HG02981 (cell line): ENCODE measurements around the gene NMT2.
"Not testable (repeated sequence)": the region's sequence is repeated elsewhere in the genome, so short reads cannot be mapped to it uniquely, and the experiment has no call there.

ENCODE experiments used
- ATAC-seq: cut with Tn5 transposase; IDR thresholded peaks from one replicate; pipeline ENCODE4 v1.9.1; 2021; ENCODE audit warnings: mild to moderate bottlenecking, moderate library complexity; ENCODE audit not compliant: unreplicated experiment

Gene NMT2

DNA sequence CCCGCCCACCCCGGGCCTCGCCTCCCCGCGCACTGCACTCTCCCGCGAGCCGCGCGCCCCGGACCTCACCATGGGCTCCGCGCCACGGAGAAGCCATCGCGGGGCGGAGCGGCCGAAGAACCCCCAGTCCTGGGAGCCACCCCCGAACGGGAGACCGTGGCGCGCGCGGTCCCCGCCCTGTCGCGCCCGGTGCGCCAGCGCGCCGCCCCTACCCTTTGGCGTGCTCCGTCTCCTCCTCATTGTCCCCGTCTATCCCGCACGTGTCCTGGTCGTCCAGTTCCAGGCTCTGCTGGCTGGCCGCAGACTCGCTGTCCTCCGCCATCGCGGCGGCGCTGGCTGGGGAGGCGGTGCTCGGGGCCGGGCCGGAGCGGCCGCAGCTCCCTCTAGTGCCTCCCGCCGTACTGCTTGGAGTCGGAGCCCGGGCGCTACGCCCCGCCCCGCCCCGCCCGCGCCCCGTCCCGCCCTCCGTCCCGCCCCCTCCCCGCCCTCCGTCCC lies at the start of gene NMT2:
Gene NMT2 (minus strand): TSS at position 403 of the 495 bp plus-strand sequence. CDS start 81 bp downstream, at position 322.
- ATAC-seq = peak; percentile 79

DNA sequence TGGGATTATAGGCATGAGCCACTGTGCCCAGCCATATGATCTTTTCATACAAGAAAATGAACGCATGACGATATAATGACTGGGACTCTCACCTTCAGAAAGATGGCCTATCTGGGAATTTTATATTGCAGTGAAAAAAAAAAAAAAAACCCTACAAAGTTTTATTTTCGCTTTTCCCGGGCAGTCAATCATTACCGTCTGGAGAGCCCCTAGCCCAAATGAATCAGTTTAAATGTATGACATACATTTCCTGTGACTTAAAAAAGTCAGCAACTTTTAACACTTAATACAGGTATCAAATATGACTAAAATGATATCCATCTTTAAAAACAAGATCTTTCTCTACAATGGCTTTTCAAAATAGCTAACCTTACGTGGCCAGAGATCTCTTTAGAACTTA lies 48.2 kb upstream of the NMT2 start:
- ATAC-seq = no peak

DNA sequence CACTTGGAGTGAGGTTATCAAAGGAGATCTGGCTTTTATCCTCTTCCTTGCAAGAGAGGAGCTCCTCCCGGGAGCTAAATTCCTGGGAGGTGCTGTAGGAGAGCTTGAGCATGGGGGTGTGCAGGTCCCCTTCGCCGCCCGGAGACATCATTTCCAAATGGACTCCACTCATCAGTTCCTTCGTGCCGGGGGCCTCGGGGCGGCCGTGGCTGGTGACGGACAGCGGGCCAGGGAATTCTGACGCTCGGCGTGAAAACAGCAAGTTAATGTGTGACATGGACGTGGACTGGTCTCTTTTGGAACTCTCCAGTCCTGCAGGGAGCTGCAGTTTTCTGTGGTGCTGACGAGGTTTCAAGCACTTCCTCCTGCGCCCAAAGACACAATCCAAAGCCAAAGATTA lies 45.7 kb upstream of the NMT2 start:
- no peak for ATAC-seq

DNA sequence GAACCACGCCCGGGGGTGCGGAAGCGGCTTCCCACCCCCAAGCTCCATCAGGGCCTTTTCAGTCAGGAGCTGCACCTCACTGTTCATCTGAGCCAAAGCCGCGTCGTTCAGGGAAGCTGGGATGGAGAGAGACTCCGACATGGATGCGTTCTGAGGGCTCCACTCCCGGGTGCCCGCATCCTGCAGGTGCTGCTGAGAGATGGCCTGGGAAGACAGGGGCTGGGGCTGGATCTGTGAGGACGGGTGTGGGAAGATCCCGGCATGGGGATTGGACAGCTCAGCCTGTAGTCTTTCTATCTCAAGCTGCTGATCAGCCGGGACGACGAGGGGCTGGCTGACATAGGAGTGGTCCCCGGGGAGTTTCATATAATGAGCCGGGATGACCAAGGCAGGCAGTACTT lies 45.0 kb upstream of the NMT2 start:
- ATAC-seq = no peak

DNA sequence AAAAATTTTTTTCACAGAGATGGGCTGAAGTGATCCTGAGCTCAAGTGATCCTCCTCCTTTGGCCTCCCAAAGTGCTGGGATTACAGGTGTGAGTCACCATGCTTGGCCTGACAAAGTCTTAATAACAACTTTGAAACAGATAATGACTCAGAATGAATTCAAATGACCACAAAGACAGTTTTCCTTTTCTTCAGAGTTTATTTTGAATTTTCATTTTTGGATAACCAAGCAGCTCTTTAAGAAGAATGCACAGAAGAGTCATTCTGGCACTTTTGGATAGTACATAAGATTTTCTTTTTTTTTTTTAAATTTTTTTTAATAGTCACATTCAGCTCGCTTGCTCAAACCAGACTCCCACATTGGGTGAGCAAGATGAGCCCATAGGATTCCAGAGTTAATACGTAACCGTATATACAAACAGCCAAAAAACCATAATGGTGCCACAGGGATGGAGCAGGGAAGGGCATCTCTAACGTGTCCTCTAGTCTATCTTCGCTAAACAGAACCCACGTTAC lies 43.0 kb upstream of the NMT2 start:
- no peak for ATAC-seq

DNA sequence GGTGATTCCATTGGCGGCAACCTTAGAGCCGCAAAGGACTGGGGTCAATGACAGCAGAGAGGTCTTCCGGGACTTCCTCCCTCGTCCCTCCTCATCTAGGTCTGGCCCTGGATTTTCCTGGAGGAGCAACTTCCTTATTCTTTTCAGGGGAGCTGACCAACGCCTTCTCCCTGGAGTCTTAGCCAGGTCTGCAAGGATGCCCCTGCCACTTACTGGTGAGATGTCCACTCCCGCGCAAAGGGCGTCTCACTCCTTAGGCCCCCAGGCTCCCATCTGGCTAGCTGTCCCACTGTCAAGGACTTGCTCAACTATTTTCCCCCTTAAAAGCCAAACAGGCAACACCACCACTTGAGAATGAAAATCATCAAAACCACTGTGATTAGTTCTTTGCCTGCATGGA lies 42.0 kb upstream of the NMT2 start:
- ATAC-seq = no peak

DNA sequence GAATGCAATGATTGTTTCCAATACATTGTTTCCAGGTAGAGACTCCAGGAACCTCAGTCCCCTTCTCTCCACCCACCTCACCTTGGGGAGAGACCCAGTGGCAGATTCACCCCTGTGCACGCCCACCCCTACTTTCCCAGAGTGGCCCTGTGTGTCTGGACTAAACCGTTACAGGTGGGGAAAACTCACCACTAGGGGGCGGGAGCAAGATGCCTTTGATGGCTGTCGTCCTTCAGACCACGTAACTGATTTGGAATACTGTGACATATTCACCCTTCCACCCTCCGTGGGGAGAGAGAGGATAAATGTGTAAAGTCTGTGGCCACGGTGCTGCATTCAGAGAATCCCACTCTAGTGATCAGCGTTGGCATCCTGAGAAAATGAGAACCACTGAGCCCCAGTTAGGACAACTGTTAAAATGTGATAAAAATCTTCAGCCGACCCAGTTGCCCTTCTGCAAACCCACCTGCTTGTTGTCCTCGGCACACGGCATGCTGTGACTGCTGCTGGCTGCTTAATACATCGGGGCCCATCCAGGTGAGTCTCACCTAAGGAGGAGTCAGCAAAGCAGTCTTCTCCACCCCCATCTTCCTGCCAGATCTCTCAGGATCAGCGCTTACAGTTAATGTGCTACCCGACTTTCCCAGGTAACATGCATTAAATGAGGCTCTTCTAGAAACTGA lies 41.5 kb upstream of the NMT2 start:
- peak; percentile 70 for ATAC-seq

DNA sequence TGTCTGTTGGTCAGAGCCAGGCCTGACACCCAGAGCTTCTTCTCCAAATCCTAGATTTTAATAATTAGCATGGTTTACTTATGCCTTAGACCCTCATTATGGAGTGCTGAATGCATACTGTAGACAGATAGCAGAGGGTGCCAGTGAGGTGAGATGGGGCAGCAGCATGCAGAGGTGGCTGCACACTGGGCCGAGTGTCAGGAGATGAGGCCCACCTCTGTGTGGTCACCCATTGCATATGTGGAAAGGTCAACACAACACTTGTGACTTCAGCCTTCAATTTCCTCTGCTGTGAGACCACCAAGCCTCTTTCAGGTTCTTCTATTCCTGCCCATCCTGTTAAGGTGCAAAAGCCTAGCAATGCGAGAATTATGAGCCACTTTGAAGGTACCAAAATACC lies 39.7 kb upstream of the NMT2 start:
- no peak for ATAC-seq

DNA sequence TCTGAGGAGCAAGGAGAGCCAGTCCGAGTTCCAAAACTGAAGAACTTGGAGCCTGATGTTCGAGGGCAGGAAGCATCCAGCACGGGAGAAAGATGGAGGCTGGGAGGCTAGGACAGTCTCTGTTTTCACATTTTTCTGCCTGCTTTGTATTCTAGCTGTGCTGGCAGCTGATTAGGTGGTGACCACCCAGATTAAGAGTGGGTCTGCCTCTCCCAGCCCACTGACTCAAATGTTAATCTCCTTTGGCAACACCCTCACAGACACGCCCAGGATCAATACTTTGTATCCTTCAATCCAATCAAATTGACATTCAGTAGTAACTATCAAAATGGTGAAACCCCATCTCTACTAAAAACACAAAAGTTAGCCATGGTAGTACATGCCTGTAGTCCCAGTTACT lies 38.9 kb upstream of the NMT2 start:
- ATAC-seq = not testable (repeated sequence)

DNA sequence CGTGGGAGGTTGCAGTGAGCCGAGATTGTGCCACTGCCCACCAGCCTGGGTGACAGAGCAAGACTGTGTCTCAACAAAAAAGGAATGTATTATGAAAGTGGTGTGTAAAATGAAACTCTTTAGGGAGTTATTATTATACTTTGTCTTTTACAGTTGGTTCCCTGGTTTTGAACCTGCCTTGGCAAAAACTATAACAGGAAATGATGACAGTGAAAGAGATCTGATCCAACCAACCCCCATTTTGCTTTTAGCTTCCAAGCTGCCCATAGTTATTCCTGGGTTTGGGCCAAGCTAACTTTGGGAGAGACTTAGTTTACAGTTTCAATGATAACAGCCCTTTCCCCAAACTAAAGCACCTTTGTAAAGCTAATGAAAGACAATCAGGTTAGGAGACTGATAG lies 34.1 kb upstream of the NMT2 start:
- ATAC-seq = no peak

DNA sequence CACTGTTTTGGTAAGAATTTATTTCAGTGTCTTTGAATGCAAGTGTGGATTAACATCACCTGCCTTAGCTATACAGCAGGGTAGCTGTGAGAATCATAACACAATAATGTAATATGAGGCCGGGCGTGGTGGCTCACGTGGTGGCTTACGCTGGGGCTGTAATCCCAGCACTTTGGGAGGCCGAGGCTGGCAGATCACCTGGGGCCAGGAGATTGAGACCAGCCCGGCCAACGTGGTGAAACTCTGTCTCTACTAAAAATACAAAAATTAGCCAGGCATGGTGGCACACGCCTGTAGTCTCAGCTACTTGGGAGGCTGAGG lies 33.8 kb upstream of the NMT2 start:
- ATAC-seq = not testable (repeated sequence)

DNA sequence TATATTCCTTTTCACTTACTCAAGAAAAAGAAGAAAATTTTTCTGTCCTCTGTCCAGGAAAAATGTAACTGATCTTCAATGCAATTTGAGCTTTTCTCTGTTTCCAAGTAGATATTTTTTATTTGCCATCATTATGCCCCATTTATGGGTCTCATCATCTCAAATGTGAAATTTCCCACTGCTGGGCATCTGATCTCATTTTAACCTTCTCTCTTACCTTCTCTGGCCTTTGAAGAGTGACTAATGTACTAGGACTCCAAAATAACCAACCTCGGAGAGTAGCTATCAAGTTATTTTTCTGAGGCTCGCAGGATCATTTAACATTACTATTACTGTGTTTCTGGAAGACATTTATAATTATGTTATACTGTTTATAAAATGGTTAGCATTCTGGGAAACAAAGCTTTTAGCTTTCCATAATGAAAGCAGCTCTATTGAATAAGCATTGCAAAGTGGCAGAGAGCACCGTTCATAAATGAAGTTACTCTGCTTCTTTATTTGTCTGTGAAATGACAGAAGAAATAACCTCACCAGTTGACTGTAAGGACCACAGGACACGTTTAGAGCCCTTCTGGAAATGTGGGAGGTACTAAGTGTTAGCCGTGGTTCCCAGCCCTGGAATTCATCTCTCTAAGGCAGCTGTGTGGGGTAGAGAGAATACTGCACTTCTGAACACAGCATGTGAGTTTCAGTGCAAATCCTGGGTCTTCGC lies 33.3 kb upstream of the NMT2 start:
- ATAC-seq = no peak

DNA sequence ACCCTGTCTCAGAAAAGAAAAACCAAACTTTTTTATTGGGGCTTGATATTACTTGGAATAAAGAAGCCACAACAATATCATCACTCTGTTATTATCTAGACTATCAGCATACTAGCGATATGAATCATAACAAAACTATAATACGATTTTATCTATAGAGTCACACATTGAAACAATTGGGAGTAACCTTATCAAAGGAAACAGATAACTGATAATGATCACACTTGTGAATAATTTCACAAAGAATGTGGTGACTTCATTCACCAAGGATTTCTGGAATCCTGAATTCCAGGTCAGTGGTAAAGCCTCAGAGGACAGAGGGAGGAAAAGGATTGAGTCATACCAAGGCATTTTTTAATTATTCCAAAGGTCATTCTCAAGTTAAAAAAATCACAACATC lies 32.1 kb upstream of the NMT2 start:
- no peak for ATAC-seq

DNA sequence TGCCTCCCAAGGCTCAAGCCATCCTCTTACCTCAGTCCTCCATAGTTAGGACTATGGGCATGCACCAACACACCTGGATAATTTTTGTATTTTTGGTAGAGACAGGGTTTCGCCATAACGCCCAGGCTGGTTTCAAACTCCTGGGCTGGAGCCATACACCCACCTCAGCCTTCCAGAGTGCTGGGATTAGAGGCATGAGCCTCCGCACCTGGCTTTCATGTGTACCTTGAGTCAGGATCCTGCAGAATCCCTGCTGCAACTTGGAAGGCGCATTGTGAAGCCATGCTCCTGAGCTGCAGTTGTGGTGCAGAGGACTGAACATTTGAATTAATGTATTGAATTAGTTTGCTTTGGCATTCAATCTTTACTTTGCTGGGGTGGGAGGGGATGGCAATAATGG lies 29.4 kb upstream of the NMT2 start:
- ATAC-seq = no peak

DNA sequence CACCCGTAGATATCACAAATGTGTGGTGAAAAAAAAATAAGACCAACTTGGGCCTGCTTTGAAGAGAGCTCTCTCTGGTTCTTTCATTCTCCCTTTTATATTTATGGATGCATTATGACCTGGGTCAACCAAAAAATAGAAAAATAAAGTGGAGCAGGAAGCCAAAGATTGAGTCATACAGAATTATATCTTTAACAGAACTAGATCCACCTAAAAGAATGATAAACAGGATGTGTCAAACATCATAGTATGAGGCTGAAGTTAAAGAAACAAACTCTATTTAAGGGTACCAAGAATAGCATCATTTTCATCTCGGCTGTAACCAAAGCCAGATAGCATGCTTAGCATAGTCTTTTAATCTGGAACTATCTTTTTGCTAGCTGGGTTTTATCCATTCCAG lies 28.8 kb upstream of the NMT2 start:
- no peak for ATAC-seq

DNA sequence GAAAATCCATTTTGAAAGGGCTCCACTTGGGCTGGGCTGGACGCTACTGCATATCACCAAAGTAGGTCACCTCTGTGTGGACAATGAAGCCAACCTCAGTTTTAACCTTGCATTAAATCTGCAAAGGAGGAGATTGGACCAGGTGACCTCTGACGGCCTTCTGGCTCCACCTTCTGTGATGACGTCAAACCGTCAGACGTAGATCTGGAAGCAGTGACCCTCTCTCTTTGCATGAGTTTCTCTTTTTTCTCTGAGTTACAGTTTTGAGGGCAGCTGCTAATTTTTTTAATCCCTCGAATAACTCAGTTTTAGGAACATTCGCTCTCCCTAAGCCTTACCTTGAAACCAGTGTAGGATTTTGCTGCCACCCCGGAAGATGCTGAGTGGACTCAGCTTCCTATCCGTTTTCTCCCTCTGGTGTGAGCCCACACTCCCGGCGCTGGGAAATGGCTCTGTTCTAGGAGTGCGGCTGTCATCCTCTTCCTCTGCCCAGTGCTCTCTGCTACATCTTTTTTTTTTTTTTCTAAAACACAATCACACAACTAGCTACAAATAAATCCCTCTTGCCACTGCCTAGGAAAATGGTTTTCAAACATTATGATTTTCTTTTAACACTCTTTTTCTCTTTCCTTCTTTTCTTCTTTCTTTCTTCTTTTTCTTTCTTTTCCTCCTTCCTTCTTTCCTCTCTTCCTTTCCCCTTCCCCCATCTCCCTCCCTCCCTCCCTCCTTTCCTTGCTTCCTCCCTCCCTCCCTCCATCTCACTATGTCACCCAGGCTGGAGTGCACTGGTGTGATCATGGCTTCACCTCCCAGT lies 27.7 kb upstream of the NMT2 start:
- ATAC-seq = no peak

DNA sequence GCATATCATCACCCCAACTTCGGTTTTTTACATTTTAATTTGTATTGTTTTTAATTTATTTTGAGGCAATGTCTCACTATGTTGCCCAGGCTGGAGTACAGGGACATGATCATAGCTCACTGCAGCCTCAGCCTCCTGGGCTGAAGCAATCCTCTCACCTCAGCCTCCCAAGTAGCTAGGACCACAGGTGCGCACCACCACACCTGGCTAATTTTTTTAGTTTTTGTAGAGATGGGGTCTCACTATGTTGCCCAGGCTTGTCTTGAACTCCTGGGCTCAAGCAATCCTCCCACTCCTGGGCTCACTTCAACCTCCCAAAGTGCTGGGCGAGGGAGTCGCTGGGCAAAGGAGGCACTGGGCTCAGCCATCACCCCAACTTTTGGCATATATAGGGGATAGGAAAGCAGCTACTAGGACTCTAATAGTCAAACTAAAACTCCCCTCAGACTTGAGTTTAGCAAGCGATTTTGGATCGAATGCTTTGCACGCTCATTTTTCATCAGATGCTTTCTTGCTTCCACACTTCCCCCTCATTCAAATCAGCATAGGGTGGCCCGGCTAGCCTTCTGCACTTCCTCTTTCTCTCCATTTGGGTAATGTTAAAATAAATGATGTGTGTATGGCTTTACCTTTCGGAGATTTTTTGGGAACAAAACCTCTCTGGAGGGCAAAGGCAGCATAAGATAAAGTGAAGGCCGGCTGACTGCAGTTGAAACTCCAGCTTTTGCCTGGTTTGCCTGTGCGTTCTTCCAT lies 20.8 kb upstream of the NMT2 start:
- no peak for ATAC-seq

DNA sequence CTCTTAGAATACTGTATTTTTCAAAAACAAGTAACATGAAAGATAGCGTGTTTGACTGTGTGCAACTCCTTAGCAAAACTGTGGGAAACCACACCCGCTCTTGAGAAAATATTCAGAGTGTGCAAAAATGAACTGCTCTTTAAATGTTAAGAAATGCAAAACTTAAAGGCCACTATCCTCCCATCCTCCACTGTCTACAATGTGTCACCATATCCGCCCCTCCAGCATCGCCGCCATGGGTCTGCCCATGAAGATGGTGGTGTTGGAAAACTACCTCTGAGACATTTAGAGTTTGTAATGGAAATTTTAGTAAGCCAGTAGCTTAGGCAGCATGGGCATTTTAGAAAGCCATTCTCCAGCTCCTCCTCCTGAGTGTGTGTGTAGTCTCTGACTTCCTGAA lies 20.1 kb upstream of the NMT2 start:
- ATAC-seq = no peak

DNA sequence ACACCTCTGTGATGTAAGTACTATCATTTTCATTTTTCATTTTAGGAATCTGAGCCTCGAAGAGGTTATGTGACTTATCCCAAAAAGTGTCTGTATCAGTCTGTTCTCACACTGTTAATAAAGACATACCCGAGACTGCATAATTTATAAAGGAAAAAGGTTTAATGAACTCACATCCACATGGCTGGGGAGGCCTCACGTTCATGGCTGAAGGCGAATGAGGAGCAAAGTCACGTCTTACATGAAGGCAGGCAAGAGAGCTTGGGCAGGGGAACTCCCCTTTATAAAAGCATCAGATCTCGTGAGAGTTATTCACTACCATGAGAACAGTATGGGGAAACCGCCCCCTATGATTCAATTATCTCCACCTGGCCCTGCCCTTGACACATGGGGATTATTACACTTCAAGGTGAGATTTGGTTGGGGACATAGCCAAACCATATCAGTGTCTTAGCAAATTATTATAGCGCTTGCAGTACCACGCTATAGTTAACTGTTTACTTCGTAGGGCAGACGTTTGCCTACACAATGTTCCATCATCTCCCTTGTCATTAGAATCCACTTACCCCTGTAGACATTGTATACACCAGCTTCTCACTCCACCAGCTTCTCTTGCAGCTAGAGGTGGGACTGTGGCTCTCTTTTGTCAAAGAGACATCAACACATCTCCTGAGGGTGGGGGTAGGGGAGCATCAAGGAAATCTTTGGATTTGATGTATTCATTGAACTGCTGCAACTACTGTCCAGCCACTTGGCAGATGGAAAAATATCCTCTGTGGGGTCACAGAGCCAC lies 15.4 kb upstream of the NMT2 start:
- ATAC-seq = no peak

DNA sequence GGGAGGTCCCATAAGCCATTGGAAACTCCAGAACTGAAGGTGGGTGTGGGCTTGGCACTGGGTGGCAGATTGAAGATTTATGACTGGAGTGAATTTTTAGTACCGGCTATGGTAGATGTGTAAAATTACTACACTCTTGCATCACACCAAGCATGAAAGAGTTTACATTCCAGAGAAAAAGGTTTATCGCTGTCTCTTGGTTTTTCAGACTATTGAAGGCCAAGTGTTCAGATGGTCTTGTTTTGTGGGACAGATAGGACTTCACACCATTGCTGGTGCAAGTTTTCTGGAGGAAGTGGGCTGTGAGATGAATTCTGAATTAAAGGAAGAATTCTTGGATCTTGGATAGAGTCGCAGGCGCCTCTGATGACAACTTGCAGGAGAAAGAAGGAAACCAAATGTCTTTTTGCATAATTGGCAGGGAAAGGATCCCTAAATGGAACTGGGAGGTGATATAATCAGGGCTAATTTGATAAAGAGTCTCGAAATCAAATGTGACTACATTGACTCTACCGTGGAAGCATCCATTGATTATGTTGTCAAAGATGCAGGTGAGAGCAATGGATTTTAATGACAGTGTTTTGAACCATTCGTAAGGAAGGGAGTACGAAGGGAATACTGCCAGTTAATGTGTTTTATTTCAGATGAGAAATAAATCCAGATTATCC lies 14.2 kb upstream of the NMT2 start:
- ATAC-seq = no peak
